ENCODE measurements around the gene DCTN1.
A peak's percentile ranks its signal among the peaks of the same experiment; 100 is the strongest.

DCTN1 gene

DNA sequence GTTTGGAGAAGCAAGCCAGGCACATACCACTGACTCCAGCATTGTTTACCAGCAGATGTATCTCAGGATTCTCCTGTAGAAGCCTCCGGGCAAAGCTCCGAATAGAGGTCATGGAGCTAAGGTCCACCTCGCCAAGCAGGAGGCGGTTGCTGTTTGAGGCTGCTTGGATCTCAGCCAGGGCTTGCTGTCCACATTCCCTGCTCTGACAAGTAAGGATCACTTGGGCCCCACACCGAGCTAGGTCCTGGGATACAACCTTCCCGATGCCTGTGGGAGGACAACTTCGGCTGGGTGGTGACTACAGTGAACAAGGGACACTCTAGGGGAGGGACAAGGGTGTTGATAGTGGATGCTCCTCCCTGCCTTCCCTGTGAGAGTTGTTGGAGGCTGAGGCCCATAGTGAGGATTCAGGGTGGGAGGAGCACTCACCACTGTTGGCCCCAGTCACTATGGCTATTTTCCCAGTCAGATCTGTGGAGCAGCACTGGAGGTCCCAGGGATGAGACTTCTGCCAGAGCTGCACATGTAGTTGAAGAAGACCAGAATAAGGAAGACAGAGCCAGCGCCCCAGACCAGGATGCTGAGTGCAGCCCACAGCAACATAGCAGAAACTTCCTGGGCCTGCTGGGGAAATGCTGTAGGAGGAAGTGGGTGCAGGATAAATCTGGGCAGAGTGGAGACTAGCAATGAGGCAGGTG lies 33.0 kb upstream of the DCTN1 start:
- no peak for DNase-seq

DNA sequence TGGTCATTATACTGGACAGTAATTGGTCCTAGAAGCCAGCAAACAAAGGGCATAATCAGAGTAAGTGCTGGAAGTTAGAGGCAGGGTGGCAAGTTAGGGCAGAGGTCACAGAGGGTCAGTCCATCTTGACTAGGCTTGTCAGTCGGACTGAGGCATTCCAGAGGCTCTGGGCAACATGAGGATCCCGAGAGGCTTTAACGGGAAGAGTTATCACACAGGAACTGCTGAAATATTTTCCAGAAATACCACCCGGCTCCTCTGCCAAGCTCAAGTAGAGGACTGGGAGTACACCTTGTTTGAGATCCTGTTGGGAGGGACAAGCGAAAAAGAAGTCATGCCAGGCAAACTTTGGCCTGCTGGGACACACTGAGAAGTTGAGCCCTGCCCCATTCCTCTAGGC lies 27.6 kb upstream of the DCTN1 start:
- no peak for DNase-seq

DNA sequence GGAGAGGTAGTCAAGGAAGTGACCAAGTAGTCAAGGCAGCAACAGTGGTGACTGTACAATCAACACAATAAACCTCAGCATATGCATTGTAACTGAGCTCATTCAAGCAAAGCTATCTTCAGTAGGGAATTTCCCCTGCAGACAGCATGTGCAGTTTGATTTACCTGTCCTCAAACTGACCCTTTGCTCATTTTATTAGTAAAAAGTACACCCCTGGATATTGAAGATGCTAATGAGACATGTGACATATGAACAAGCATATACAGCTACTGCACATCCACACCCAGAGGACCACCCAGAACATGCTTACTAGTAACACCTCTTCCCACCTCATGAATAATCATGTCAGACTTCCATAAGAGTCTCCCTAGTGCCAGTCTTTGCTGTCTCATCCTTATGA lies 25.9 kb upstream of the DCTN1 start:
- no peak for DNase-seq

DNA sequence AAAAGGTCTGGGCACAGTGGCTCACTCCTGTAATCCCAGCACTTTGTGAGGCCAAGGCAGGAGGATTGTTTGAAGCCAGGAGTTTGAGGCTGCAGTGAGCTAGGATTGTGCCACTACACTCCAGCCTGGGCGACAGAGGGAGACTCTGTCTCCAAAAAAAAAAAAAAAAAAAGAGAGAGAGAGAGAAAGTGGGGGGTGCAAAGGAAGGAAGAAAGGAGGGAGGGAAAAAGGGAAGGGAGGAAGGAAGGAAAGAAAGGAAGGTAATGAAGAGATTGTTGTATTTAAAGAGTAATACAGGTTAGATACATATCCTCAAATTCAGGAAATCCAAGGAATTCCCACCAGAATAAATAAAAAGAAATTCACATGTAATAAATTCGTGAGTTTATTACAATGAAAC lies 21.8 kb upstream of the DCTN1 start:
- DNase-seq: no peak

DNA sequence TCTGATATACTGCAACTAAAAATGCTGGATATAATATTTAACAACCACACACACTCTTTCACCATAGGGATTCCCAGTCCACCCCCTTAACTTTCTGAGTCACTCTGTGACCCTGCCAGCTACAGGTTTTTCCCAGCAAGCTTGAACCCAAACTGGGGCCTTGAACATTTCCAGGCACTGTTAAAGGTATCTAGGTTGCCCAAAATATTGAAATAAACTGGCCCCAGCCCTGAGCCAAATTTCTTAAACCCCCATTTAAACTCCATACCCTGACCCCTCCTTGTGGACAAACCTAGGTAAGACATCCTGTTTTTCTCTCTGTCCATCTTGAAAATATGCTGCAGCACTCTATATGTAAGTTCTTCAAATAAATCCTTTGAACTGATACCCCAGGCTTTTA lies 19.7 kb upstream of the DCTN1 start:
- peak; percentile 34 for DNase-seq

DNA sequence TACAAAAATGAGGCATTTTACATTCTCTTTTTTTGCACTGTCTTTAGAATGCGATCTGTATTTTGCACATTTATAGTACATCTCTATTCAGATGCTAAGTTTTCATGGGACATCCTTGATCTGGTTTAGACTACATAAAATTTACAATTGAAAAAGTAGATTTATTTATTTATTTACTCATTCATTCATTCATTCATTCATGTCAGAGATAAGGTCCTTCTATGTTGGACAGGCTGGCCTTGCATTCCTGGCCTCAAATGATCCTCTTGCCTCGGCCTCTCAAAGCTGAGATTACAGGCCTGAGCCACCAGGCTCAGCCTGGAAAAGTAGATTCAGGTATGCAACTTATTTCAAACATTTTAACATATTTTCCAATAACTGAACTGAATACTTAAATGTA lies 16.0 kb upstream of the DCTN1 start:
- no peak for DNase-seq

DNA sequence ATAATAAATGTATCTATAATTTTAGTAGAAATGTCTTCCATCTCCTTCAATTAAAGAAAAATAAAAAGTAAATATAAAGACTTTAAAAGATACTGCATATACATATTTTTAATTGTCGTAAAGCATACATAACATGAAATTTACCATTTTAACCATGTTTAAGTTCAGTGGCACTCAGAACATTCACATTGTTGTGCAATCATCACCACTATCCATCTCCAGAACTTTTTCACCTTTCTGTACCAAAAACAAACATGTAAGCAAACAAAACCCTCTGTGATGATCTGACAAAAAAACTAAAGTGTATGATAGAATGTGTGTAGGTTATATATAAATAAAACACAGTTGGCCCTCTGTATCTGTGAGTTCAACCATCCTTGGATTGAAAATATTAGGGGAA lies 13.4 kb upstream of the DCTN1 start:
- DNase-seq: no peak

DNA sequence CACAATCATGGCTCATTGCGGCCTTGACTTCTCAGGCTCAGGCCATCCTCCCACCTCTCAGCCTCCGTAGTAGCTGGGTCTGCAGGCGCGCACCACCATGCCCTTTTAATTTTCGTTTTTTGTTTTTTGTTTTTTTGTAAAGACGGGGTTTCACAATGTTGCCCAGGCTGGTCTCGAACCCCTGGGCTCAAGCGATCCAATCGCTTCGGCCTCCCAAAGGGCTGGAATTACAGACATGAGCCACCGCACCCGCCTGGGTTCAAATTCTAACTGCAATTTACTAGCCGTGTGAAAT lies 12.3 kb upstream of the DCTN1 start:
- no peak for DNase-seq

DNA sequence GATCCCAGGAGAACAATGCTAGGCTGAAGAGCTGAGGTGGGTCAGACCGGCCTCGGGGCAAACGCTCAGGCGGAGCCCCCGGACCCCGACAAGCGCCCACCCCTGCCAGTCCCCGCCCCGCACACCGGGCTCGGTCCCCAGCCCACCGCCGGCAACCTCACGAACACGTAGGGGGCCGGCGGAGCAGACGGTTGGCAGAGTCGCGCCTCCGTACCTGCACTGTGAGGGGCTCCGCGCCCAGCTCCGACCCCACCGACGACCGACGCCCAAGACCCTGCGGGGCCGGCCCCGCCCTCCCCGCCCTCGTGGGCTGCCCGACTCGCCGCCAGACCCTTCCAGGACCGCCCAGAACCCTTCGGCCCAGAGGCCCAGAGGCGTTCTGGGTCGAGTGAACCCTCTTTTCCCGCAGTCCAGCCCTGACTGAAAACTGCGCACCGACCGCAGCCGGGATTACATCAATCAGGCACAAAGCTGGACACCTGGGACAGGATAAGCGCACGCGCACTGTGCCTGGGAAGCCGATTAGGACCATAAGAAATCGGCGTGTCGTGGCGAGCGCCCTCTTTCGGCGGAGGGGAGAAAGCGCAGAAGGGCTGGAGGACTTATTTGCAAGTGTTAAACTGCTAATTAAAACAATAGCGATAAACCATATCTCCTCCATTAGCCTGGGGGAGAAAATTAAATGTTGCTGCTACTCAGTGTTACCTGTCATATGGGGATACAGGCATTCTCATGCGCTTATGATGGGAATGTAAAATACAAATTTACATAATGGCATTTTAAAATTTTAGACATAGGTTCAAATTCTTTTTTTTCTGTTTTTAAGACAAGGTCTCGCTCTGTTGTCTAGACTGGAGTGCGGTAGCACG lies 11.7 kb upstream of the DCTN1 start:
- DNase-seq: peak; percentile 84

DNA sequence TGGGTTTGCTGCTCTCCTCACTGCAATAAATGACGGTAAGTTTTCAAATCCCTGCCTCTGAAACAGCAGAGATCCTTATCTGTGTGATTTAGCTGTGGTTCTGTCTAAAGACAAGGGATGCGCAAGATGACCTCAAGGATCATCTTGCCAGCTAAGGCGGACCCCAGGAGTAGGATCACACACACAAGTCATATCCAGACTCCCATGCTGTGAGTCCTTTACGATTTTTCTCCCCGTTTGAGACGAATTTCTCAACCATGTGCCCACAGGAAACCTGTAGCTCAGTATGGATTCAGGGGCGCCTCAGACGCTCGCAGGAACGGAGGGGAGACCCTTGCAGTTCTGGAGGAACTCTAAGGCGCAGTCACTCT lies 11.1 kb upstream of the DCTN1 start:
- peak; percentile 43 for DNase-seq

DNA sequence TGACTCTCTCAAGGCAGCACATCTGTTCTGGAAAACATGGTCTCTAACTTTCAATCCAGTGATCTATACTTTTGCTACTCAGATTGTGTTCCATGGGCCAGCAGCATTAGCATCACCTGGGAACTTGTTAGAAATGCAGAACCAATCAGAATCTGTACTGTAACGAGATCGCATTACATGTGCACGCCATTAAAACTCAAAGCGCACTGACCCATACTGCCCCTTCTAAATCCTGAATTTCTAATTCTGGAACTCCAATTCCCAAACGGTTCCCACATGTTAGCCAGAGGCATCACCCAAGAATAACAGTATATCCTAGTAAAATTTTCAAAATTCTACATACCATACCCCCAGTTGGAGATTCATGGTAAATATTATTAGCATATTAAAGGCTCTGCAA lies 10.5 kb upstream of the DCTN1 start:
- DNase-seq: no peak

DNA sequence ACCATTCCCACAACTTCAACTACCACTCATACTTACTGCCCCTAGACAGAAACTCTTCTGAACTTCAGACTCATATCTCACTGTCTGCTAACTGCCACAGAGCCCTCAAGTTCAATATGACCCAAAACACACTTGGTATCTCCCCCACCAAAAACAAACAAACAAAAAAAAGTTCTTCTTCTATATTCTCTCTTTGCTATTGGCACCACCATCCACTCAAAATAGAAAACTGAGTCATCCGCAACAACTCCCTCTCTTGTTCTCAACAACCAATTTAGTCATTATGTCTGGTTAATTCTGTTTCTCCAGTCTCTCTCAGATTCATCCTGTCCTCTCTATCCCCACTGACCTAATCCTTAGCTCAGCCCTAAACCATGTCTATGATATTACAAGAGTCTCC lies 7.2 kb upstream of the DCTN1 start:
- no peak for DNase-seq

DNA sequence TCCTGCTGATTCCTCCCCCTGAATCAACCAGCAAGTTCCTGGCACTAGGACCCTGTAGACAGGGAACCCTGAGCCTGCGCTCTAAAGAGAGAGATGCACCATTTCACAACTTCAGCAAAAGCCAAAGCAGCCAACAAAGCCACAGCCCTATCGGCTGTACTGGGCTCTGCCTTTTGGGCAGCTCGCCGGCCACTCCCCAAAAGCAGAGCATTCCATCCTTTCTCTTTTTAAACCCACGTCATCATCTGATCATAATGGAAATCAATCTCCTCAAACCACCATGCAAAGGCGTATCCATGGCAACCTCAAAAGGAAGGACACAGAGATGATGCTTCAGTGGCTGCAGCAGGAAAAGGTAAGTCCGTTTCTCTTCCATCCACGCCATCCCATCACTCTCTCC lies 5.3 kb upstream of the DCTN1 start:
- DNase-seq: no peak

DNA sequence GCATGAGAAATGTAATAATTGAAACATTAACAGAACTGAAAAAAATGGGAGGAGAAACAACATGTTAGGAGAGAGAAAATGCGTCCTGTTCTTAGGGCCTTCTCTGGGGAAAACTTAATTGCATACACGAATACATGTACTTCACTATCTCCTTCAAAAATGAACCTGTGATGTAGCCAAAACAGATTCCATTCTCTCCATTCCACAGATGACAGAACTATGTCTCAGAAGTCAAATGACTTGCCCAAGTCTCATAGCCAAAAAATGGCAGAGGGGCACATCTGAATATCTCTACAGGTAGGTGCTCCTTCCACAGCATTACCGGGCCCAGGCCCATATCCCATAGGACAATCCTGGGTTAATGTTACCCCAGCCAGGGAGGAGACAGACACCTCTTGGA lies 3.9 kb upstream of the DCTN1 start:
- DNase-seq: no peak

DNA sequence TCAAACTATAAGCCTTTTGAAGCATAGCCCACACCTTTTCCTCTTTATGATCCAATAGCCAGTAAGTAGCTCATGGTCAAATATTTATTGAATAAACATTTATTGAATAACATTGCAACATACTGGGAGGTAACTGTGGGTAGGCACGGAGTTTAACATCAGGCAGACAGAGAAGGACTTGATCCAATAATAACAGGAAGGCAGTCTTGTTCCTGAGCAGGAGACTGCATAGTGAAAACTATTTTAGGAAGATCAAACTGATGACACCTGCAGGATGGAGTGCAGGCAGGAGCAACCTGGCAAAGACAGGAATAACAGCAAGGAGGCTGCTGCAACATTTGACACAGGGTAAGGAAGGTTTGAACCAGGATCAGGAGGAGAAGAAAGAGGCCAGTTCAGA lies 3.1 kb upstream of the DCTN1 start:
- DNase-seq: no peak

DNA sequence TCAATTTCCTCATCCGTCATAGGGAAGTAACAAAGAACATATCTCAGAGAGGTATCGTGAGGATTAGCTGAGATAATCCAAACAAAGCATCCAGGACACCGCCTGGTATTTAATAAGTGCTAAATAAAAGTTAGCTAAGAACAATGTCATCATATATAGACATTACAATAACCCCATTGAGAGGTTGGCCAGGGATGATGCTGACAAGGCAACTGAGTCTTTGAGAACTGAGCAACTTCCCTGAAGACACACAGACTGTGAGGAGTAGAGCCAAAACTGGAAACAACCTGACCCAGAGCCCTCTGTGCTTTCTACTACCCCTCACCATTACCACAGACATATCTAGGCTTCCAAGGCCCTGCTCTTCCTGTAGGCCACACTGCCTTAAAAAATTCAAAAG lies 1.6 kb upstream of the DCTN1 start:
- no peak for DNase-seq

DNA sequence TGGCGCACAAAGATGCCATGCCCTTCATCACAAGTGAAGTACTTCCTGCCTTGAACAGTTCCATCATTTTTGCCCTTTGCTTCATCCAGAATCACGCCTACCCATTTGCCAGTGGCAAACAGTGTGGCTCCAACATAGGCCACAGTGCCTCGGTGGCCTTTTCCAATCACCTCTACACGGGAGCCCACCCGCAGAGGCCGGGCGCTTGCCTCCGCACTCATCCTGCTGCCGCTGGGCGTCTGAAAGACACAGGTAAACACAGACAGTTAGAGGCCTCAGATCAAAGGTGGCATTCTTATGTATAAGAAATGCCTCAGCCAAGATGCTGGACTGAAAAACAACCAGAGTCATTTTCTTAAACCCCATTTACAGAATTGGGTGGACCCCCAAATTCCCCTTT lies 2.1 kb downstream of the DCTN1 start:
- DNase-seq: no peak

DNA sequence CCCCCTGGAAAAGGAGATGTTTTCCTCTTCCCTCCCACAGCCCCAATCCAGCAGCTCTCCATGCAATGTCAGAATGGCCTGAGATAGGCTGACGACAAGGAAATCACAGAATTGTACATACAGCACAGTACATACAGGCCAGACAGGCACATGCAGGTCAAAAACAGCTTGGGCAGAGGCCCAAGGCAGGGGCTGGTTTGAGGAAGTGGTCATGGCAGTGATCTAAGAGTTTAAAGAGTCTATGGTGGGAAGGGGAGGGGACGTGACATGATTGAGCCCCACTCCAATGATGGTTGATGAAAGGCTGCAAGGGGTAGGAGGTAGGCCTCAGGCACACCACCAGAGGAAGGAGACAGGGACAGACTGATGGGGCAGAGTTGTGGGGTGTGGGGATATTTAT lies 4.3 kb downstream of the DCTN1 start:
- no peak for DNase-seq

DNA sequence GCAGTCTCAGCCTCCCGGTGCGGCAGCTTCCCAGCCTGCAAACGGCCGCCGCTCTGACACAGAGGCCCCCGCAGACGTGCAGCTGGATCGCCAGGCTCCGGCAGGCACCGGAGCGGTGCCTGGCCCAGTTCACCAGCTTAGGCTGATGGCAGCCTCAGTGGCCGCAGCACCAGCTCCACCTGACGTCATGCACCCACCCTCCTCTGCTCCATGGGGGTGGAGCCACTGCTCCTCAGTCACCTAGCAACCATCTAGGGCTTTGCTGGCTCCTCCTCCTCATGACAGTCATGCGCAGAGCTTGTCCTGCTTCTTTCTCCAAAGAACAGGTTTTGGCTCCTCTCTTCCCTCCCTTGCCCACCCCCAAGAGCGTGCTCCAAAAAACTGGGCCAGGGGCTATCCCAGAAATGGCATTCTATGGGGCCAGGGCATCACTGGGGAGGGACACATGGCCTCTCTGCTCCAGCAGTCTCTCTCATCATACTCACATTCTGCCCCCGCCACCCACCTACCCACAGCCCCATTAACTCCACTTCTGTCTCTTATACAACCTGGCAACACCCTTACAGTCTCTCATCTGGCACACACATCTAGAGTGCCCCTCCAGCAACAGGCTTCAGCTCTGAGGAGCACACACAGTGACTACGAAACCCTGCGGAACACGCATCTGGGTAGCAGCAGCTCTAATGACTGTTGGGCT lies 5.5 kb downstream of the DCTN1 start:
- peak; percentile 86 for DNase-seq

DNA sequence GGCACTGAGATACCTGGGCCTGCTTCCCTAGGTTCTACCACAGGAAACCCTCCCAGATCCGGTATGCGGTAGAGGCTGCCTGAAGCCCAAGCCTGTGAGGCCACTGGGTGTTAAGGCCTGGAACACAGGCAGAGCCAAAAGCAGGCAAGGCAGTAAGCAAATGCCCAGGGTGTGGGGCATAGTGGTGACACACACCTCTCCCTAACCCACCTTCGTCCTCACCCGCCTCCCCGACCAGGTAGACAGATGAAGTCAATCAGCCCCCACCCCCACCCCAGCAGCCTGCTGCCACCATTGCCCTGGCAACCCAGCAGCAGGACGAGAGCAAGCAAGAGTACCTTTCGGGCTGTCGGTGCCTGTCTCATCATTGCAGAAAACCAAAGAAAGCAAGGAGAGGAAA lies 6.1 kb downstream of the DCTN1 start:
- peak; percentile 43 for DNase-seq

DNA sequence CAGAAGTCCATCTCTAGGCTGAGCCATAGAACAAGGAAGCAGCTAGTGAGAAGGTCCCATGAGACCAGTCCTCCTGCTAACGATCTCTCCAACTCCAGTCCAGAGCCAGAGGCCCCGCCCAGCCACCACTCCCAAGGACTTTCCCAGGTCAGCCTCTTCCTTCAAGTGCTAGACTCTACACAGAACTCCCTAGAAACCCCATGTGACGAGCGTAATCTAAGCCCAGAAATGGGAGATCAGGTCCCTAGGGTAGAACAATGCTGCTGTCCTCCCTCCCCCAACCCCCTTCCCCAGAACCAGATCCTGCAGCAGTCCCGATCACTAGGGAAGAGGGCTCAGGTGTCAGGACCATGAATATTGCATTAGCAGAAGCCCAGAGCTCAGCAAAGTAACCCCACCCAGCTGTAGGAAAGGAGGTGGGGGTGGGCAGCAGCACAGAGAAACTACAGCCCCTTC lies 6.9 kb downstream of the DCTN1 start:
- DNase-seq: peak; percentile 72

DNA sequence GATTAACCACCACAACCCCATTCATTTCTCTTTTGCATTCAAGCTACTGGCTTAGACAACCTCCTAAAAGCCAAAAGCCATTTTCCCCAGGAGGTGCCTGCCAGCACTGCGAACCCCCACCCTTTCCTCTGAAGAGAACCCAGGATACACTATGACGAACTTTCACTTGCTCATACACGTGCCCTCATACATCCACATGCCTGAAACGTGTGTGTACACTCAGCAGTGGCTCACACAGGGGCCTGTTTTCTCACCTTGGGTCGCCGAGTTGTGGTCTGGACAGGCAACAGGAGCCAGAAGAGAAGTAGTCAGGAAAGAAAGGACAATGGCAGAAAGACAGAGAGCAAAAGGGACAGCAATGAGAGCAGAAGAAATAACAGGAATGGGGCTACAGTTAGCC lies 7.4 kb downstream of the DCTN1 start:
- DNase-seq: no peak

DNA sequence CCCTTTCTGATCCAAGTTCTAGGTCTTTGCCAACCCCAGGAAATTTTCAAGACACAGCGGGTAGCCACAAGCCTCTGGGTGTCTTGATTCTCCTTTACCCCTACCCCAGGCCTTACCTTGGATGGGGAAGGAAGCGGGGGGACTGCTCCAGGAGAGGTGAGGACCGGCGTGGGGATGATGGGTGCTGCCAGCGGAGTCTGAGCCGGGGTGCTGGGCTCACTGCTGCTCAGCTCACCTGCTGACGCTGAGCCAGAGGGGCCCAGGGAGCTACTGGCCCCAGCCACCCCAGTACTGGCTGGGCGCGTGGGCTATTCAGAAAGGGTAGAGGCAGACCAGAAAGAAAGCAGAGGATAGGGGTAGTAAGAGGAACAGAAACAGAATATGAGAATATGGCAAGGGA lies 8.7 kb downstream of the DCTN1 start:
- no peak for DNase-seq

DNA sequence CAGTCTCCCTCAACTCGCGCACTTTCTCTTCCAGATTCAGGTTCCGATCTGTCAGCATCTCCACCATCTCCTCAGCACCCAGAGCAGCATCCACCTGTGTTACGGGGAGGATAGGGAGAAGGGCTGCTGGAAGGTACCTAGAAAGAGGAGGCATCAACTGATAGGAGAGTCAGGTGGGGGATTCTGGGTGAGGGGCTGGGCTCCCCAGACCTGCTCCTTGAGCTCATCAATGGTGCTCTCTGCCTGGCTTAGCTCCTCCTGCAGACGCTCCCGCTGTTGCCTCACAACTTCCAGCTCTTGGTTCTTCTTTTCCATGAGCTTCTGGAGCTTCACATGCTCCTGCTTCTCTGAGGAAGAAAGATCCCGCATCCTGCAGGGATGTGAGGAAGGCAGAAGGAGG lies 10.1 kb downstream of the DCTN1 start:
- no peak for DNase-seq
